NT2/D1 (cell line): Measurements from ENCODE around the gene OGN.

ENCODE experiments used
- SUZ12 ChIP-seq: IDR thresholded peaks from 2 replicates; pipeline ENCODE4 v1.6.1; 2011; ENCODE audit not compliant: insufficient read length, insufficient read depth; ENCODE audit errors: extremely low read depth
- YY1 ChIP-seq: IDR thresholded peaks from 2 replicates; pipeline ENCODE4 v1.6.1; 2011; ENCODE audit not compliant: insufficient read length, insufficient read depth
- ZNF274 ChIP-seq: IDR thresholded peaks from 2 replicates; pipeline ENCODE4 v1.6.1; 2011; ENCODE audit warnings: mild to moderate bottlenecking, low read depth, low read length

- TF ChIP-seq ZNF274 (no peak), YY1 (no peak), SUZ12 (no peak)
These were observed 28.0 kb upstream of the OGN start for GRCh38 chr9:92432350-92432749.
